IMR-90 (cell line): ENCODE results near the gene SCAND1. TPM values are rescaled to one million over a fixed set of nuclear protein-coding genes. Genes with fewer than 3 reads are reported as not detected.

Source experiments
- ATAC-seq: fragments of 200-7000 bp; cut with Tn5 transposase; 2 replicates; pipeline ENCODE4 v1.9.1; 2020; ENCODE audit warnings: low read depth, mild to moderate bottlenecking, moderate library complexity
- BruUV-seq: library from RNA; stranded (reverse); fragments of 400-500 nt; replicated peaks from 2 replicates; lab custom pipeline; 2021; lab: Mats Ljungman, UMichigan
- CTCF ChIA-PET: fragments of 300-600 bp; formaldehyde crosslinking; extraction: SDS; loops from one replicate; lab custom pipeline; 2021; ENCODE audit warnings: antibody characterized with exemption; lab: Yijun Ruan, JAX
- POLR2A ChIA-PET: fragments of 300-600 bp; sonication (Branson Sonifier 250); formaldehyde crosslinking; loops from one replicate; lab custom pipeline; 2022; ENCODE audit warnings: antibody characterized with exemption; ENCODE audit not compliant: unreplicated experiment; lab: Charles Lee
- DNase-seq: peaks from one replicate; pipeline ENCODE4 v3.0.0; 2013
- H2AFZ ChIP-seq: replicated peaks from 2 replicates; pipeline ENCODE3; 2013; ENCODE audit warnings: low read length, mild to moderate bottlenecking; ENCODE audit not compliant: poor library complexity
- H2AK5ac ChIP-seq: 2 replicates; pipeline ENCODE4 v1.6.1; 2013; ENCODE audit warnings: low read depth, low read length, inconsistent platforms
- H2AK9ac ChIP-seq: replicated peaks from 2 replicates; pipeline ENCODE3; 2013; ENCODE audit warnings: mild to moderate bottlenecking, low read depth, low read length, moderate library complexity; ENCODE audit not compliant: poor library complexity
- H2BK120ac ChIP-seq: 2 replicates; pipeline ENCODE4 v1.6.1; 2013; ENCODE audit warnings: low read depth, low read length, inconsistent platforms
- H2BK15ac ChIP-seq: 3 replicates; pipeline ENCODE4 v1.6.1; 2013; ENCODE audit warnings: low read depth, low read length, inconsistent platforms
- H2BK20ac ChIP-seq: 2 replicates; pipeline ENCODE4 v1.6.1; 2013; ENCODE audit warnings: low read depth, mild to moderate bottlenecking, inconsistent platforms, low read length, moderate library complexity
- H2BK5ac ChIP-seq: 2 replicates; pipeline ENCODE4 v1.6.1; 2013; ENCODE audit warnings: mild to moderate bottlenecking, low read depth, low read length, inconsistent platforms; ENCODE audit not compliant: poor library complexity, severe bottlenecking
- H3K14ac ChIP-seq: replicated peaks from 2 replicates; pipeline ENCODE4 v1.6.1; 2013; ENCODE audit warnings: low read depth, low read length, inconsistent platforms
- H3K18ac ChIP-seq: 2 replicates; pipeline ENCODE4 v1.6.1; 2013; ENCODE audit warnings: low read depth, low read length, control low read depth
- H3K23ac ChIP-seq: 2 replicates; pipeline ENCODE4 v1.6.1; 2013; ENCODE audit warnings: low read depth, low read length, inconsistent platforms
- H3K27ac ChIP-seq: 2 replicates; pipeline ENCODE4 v1.5.1; 2013; ENCODE audit warnings: mild to moderate bottlenecking, control low read depth, low read length; ENCODE audit not compliant: insufficient read depth
- H3K27me3 ChIP-seq: 2 replicates; pipeline ENCODE4 v1.6.1; 2013; ENCODE audit warnings: low read length; ENCODE audit not compliant: control insufficient read depth, insufficient read depth
- H3K36me3 ChIP-seq: 2 replicates; pipeline ENCODE4 v1.6.1; 2013; ENCODE audit warnings: low read length, mixed read lengths; ENCODE audit not compliant: control insufficient read depth, insufficient read depth
- H3K4ac ChIP-seq: 2 replicates; pipeline ENCODE4 v1.6.1; 2013; ENCODE audit warnings: low read depth, low read length, inconsistent platforms
- H3K4me1 ChIP-seq: 2 replicates; pipeline ENCODE4 v1.6.1; 2013; ENCODE audit warnings: low read length, mixed read lengths; ENCODE audit not compliant: control insufficient read depth, insufficient read depth
- H3K4me2 ChIP-seq: 2 replicates; pipeline ENCODE4 v1.6.1; 2013; ENCODE audit warnings: low read depth, mild to moderate bottlenecking, control low read depth, low read length, moderate library complexity
- H3K4me3 ChIP-seq: 2 replicates; pipeline ENCODE4 v1.5.1; 2013; ENCODE audit warnings: low read depth, mild to moderate bottlenecking, control low read depth, low read length, moderate library complexity; ENCODE audit not compliant: insufficient read depth
- H3K56ac ChIP-seq: 2 replicates; pipeline ENCODE4 v1.6.1; 2013; ENCODE audit warnings: low read length, inconsistent platforms; ENCODE audit not compliant: insufficient read depth; ENCODE audit errors: extremely low read depth
- H3K79me1 ChIP-seq, 2 experiments: 2 replicates each; pipeline ENCODE4 v1.6.1; 2013; ENCODE audit warnings: low read length in 2 of 2, inconsistent platforms in 1 of 2, low read depth in 1 of 2
- H3K9ac ChIP-seq: 2 replicates; pipeline ENCODE4 v1.6.1; 2013; ENCODE audit warnings: low read depth, low read length, control low read depth
- H3K9me1 ChIP-seq: 2 replicates; pipeline ENCODE4 v1.6.1; 2013; ENCODE audit warnings: low read length, inconsistent platforms; ENCODE audit not compliant: insufficient read depth
- H3K9me3 ChIP-seq: 2 replicates; pipeline ENCODE4 v1.6.1; 2013; ENCODE audit warnings: low read length; ENCODE audit not compliant: control insufficient read depth, insufficient read depth
- H4K20me1 ChIP-seq: 2 replicates; pipeline ENCODE4 v1.6.1; 2013; ENCODE audit warnings: low read length, inconsistent platforms; ENCODE audit not compliant: insufficient read depth
- H4K5ac ChIP-seq: 2 replicates; pipeline ENCODE4 v1.6.1; 2013; ENCODE audit warnings: mild to moderate bottlenecking, low read depth, low read length, control low read depth
- H4K8ac ChIP-seq, 2 experiments: 2 replicates each; pipeline ENCODE4 v1.6.1; 2013; ENCODE audit warnings: low read depth in 2 of 2, low read length in 2 of 2, control low read depth in 1 of 2, inconsistent platforms in 1 of 2
- H4K91ac ChIP-seq: 2 replicates; pipeline ENCODE4 v1.6.1; 2013; ENCODE audit warnings: low read depth, low read length, inconsistent platforms; ENCODE audit not compliant: insufficient read depth
- ELK1 ChIP-seq: fragments of 150-350 bp; IDR thresholded peaks from 2 replicates; pipeline ENCODE4 v1.6.1; 2016; ENCODE audit warnings: low read depth, mild to moderate bottlenecking, low read length, moderate library complexity, borderline replicate concordance
- FOS ChIP-seq: fragments of 150-350 bp; IDR thresholded peaks from 2 replicates; pipeline ENCODE4 v1.6.1; 2016; ENCODE audit warnings: low read depth, low read length
- NFE2L2 ChIP-seq: fragments of 150-350 bp; IDR thresholded peaks from 2 replicates; pipeline ENCODE4 v1.6.1; 2016; ENCODE audit warnings: low read depth, mild to moderate bottlenecking, low read length
- POLR2A ChIP-seq: IDR thresholded peaks from 2 replicates; pipeline ENCODE4 v1.6.1; 2012; ENCODE audit warnings: mild to moderate bottlenecking, low read depth, low read length
- SMC3 ChIP-seq: fragments of 150-350 bp; IDR thresholded peaks from 2 replicates; pipeline ENCODE4 v1.6.1; 2016; ENCODE audit warnings: low read depth, mild to moderate bottlenecking, antibody characterized with exemption, low read length, moderate library complexity
- WGBS, 2 experiments: methylation state at CpG; one replicate each; pipeline versions ENCODE4 v1.1.5 to v1.1.7; 2013; ENCODE audit warnings: missing lambda C conversion rate in 2 of 2; ENCODE audit not compliant: insufficient read length in 1 of 2; ENCODE audit errors: extremely low coverage in 2 of 2; 5-methylcytosine and 5-hydroxymethylcytosine counted together
- dilution Hi-C: fragments of 300-500 bp; cut with HindIII; formaldehyde crosslinking; loops from one replicate; pipeline ENCODE4 v1.14.3; 2018; ENCODE audit warnings: low sequenced_read_pairs; ENCODE audit not compliant: unreplicated experiment
- in situ Hi-C: fragments of 300-500 bp; cut with MboI; formaldehyde crosslinking; loops from 3 replicates; pipeline ENCODE4 v1.14.3; 2019; ENCODE audit warnings: low sequenced_read_pairs, inconsistent platforms, mixed read lengths
- intact Hi-C: fragments of 100-400 bp; cut with micrococcal nuclease; formaldehyde crosslinking; loops from 2 replicates; pipeline ENCODE4 v1.10.0; 2022
- polyA plus RNA-seq, 3 experiments: library from polyadenylated mRNA; depleted of rRNA; stranded (reverse); fragments of >200 nt; gene quantifications; 2 replicates each; pipeline ENCODE4 v1.2.3, GENCODE V29; 2012; ENCODE audit warnings: low replicate concordance in 1 of 3
- total RNA-seq: library from RNA; depleted of rRNA; stranded (reverse); fragments of >200 nt; gene quantifications from 2 replicates; pipeline ENCODE4 v1.2.3, GENCODE V29; 2012
- TF ChIP-seq, protein P1 (sequence below): conservative IDR thresholded peaks from 2 replicates; pipeline ENCODE4 v1.5.1; 2012; ENCODE audit warnings: mild to moderate bottlenecking, low read depth, low read length, improper control_type of control experiment

SCAND1 gene
- total and polyA plus RNA-seq, 2 of the 4 experiments (the other 2 are of a cell fraction): 7.5 to 26.8 TPM

GRCh38 chr20:35910254-35910653 is 44.0 kb downstream of the SCAND1 start:
- Histone ChIP-seq H3K9me1 (peaks cover 9% of the 10 kb centered on the region), H3K4me1 (no peaks in the 10 kb centered on the region), H3K27me3 (no peaks in the 10 kb centered on the region), H4K5ac (no peak overlapping the region), H3K4ac (no peak overlapping the region), H2BK20ac (no peak overlapping the region), H3K9ac (no peak overlapping the region), H4K20me1 (peaks cover 6% of the 10 kb centered on the region; the same call in 1 of the 2 replicates), H3K9me3 (no peaks in the 10 kb centered on the region), H2AFZ (no peak overlapping the region), H3K4me2 (no peak overlapping the region), H4K8ac (no peak overlapping the region), H2AK9ac (no peak overlapping the region), H2BK5ac (no peak overlapping the region), H2BK15ac (no peak overlapping the region), H3K56ac (no peak overlapping the region), H2BK120ac (no peak overlapping the region), H3K79me1 (peaks cover 43 to 55% of the 10 kb centered on the region in 2 experiments), H3K36me3 (peaks cover 32% of the 10 kb centered on the region), H3K14ac (no peak overlapping the region), H4K91ac (no peak overlapping the region), H3K23ac (no peak overlapping the region), H3K27ac (no peak overlapping the region), H3K4me3 (no peak overlapping the region), H2AK5ac (no peak overlapping the region), H3K18ac (no peak overlapping the region)
- CTCF ChIA-PET: no interaction called here
- DNase-seq: no peak
- TF ChIP-seq NFE2L2 (no peak), SMC3 (no peak), FOS (no peak), ELK1 (no peak), POLR2A (no peak)
- TF ChIP-seq, protein P1, sequence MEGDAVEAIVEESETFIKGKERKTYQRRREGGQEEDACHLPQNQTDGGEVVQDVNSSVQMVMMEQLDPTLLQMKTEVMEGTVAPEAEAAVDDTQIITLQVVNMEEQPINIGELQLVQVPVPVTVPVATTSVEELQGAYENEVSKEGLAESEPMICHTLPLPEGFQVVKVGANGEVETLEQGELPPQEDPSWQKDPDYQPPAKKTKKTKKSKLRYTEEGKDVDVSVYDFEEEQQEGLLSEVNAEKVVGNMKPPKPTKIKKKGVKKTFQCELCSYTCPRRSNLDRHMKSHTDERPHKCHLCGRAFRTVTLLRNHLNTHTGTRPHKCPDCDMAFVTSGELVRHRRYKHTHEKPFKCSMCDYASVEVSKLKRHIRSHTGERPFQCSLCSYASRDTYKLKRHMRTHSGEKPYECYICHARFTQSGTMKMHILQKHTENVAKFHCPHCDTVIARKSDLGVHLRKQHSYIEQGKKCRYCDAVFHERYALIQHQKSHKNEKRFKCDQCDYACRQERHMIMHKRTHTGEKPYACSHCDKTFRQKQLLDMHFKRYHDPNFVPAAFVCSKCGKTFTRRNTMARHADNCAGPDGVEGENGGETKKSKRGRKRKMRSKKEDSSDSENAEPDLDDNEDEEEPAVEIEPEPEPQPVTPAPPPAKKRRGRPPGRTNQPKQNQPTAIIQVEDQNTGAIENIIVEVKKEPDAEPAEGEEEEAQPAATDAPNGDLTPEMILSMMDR: no peak
- no TSS peak for BruUV-seq
- intact Hi-C loops (no loop called here), dilution Hi-C loops (no loop called here), in situ Hi-C loops (loop anchor here (25.0 kb wide), 1 partner anchor 398 kb away; no protein-coding TSS in a partner anchor)
- no CpG with 5 or more reads among the region's 3 CpGs for WGBS, 2 experiments
- POLR2A ChIA-PET: no interaction called here
- no peak for ATAC-seq
